Measurements from ENCODE around the gene ATP10A. TPM values are rescaled to one million over a fixed set of nuclear protein-coding genes. Genes with fewer than 3 reads are reported as not detected.

Gene ATP10A
- total RNA-seq, 8 experiments from 2014 or later = 0.09 to 4.6 (median 0.97) TPM

- in situ Hi-C loops (cut with MboI; ENCODE audit: low pct_unique_long_range_greater_than_20kb in 2 of 9, low sequenced_read_pairs in 9 of 9, unreplicated experiment in 9 of 9) = loop anchor here in 2 of 9 experiments (25.0 kb wide), 2 partner anchors 146 to 1179 kb away; partner anchors contain the start of gene GABRA5 (in 1 of the 2)
- no peak overlapping the region for H3K4me3 ChIP-seq
- no peak for ATAC-seq (replicated peaks in 6 of 8)
- no peak overlapping the region for H3K27ac ChIP-seq
- WGBS, 10 experiments = 60 to 100% (median 83%) methylated on average over 1 to 5 of the region's 6 CpGs; no CpG with 5 or more reads in 2 of the 10 experiments
- H3K4me1 ChIP-seq (replicated peaks in 1 of 2) = peaks cover 27 to 28% of the 10 kb centered on the region in 2 donors
Observed at GRCh38 chr15:25683415-25683814, 179.7 kb downstream of the ATP10A start.

- Histone ChIP-seq H3K4me1 (replicated peaks in 1 of 2) (peaks cover 30 to 35% of the 10 kb centered on the region in 2 donors), H3K27ac (no peak overlapping the region), H3K4me3 (no peak overlapping the region)
- WGBS, 10 experiments = 41 to 100% (median 100%) methylated on average over 1 to 6 of the region's 7 CpGs; no CpG with 5 or more reads in 3 of the 10 experiments
- ATAC-seq (replicated peaks in 6 of 8) = no peak
- in situ Hi-C loops (cut with MboI; ENCODE audit: low pct_unique_long_range_greater_than_20kb in 2 of 9, low sequenced_read_pairs in 9 of 9, unreplicated experiment in 9 of 9) = loop anchor here in 2 of 9 experiments (25.0 kb wide), 2 partner anchors 145 to 1180 kb away; partner anchors contain the start of gene GABRA5 (in 1 of the 2)
Observed at GRCh38 chr15:25682340-25682739, 180.8 kb downstream of the ATP10A start.

- no peak overlapping the region for H3K4me3 ChIP-seq
- in situ Hi-C loops (cut with MboI; ENCODE audit: low pct_unique_long_range_greater_than_20kb in 2 of 9, low sequenced_read_pairs in 9 of 9, unreplicated experiment in 9 of 9) = loop anchor here in 2 of 9 experiments (25.0 kb wide), 2 partner anchors 143 to 1182 kb away; partner anchors contain the start of gene GABRA5 (in 1 of the 2)
- H3K4me1 ChIP-seq (replicated peaks in 1 of 2) = peaks cover 25 to 26% of the 10 kb centered on the region in 2 donors
- H3K27ac ChIP-seq = no peak overlapping the region
- no peak for ATAC-seq (replicated peaks in 6 of 8)
- 77 to 100% (median 96%) methylated on average over 1 to 5 of the region's 9 CpGs; no CpG with 5 or more reads in 4 of the 10 experiments for WGBS, 10 experiments
Observed at GRCh38 chr15:25680686-25681025, 182.5 kb downstream of the ATP10A start.

GRCh38 chr15:25679964-25680685 is 183.0 kb downstream of the ATP10A start:
- Histone ChIP-seq H3K4me1 (replicated peaks in 1 of 2) (peaks cover 19 to 21% of the 10 kb centered on the region in 2 donors), H3K27ac (no peak overlapping the region), H3K4me3 (no peak overlapping the region)
- ATAC-seq (replicated peaks in 6 of 8) = no peak
- in situ Hi-C loops (cut with MboI; ENCODE audit: low pct_unique_long_range_greater_than_20kb in 2 of 9, low sequenced_read_pairs in 9 of 9, unreplicated experiment in 9 of 9) = loop anchor here in 2 of 9 experiments (25.0 kb wide), 2 partner anchors 143 to 1182 kb away; partner anchors contain the start of gene GABRA5 (in 1 of the 2)
- 65 to 100% (median 88%) methylated on average over 2 to 16 of the region's 25 CpGs for WGBS, 10 experiments

- no peak overlapping the region for H3K27ac ChIP-seq
- no peak overlapping the region for H3K4me3 ChIP-seq
- 60 to 100% (median 95%) methylated on average over 1 to 6 of the region's 11 CpGs; no CpG with 5 or more reads in 3 of the 10 experiments for WGBS, 10 experiments
- in situ Hi-C loops (cut with MboI; ENCODE audit: low pct_unique_long_range_greater_than_20kb in 2 of 9, low sequenced_read_pairs in 9 of 9, unreplicated experiment in 9 of 9) = loop anchor here in 2 of 9 experiments (25.0 kb wide), 2 partner anchors 142 to 1183 kb away; partner anchors contain the start of gene GABRA5 (in 1 of the 2)
- no peak for ATAC-seq (replicated peaks in 6 of 8)
- H3K4me1 ChIP-seq (replicated peaks in 1 of 2) = peaks cover 13 to 23% of the 10 kb centered on the region in 2 donors
Observed at GRCh38 chr15:25679492-25679891, 183.6 kb downstream of the ATP10A start.

GRCh38 chr15:25678500-25678855 is 184.6 kb downstream of the ATP10A start:
- peak in 4 of 8 experiments; percentile 9 to 54 (median 26) for ATAC-seq (replicated peaks in 6 of 8)
- WGBS, 10 experiments = 80 to 100% (median 100%) methylated on average over 1 to 6 of the region's 7 CpGs; no CpG with 5 or more reads in 1 of the 10 experiments
- Histone ChIP-seq H3K4me3 (no peak overlapping the region), H3K4me1 (replicated peaks in 1 of 2) (peaks cover 10 to 18% of the 10 kb centered on the region in 2 donors), H3K27ac (no peak overlapping the region)
- in situ Hi-C loops (cut with MboI; ENCODE audit: low pct_unique_long_range_greater_than_20kb in 2 of 9, low sequenced_read_pairs in 9 of 9, unreplicated experiment in 9 of 9) = loop anchor here in 2 of 9 experiments (25.0 kb wide), 2 partner anchors 141 to 1184 kb away; partner anchors contain the start of gene GABRA5 (in 1 of the 2)

GRCh38 chr15:25677719-25678499 is 185.2 kb downstream of the ATP10A start:
- no peak overlapping the region for H3K4me3 ChIP-seq
- H3K27ac ChIP-seq = no peak overlapping the region
- in situ Hi-C loops (cut with MboI; ENCODE audit: low pct_unique_long_range_greater_than_20kb in 2 of 9, low sequenced_read_pairs in 9 of 9, unreplicated experiment in 9 of 9) = loop anchor here in 2 of 9 experiments (25.0 kb wide), 2 partner anchors 141 to 1184 kb away; partner anchors contain the start of gene GABRA5 (in 1 of the 2)
- peaks cover 10 to 18% of the 10 kb centered on the region in 2 donors for H3K4me1 ChIP-seq (replicated peaks in 1 of 2)
- peak in 2 of 8 experiments; percentile 19 to 20 for ATAC-seq (replicated peaks in 6 of 8)
- 50 to 100% (median 69%) methylated on average over 1 to 8 of the region's 9 CpGs; no CpG with 5 or more reads in 1 of the 10 experiments for WGBS, 10 experiments

GRCh38 chr15:25676070-25676469 is 187.1 kb downstream of the ATP10A start:
- no peak overlapping the region for H3K27ac ChIP-seq
- in situ Hi-C loops (cut with MboI; ENCODE audit: low pct_unique_long_range_greater_than_20kb in 2 of 9, low sequenced_read_pairs in 9 of 9, unreplicated experiment in 9 of 9) = loop anchor here in 2 of 9 experiments (25.0 kb wide), 2 partner anchors 139 to 1186 kb away; partner anchors contain the start of gene GABRA5 (in 1 of the 2)
- ATAC-seq (replicated peaks in 6 of 8) = no peak
- 40 to 100% (median 96%) methylated on average over 1 to 5 of the region's 8 CpGs; no CpG with 5 or more reads in 3 of the 10 experiments for WGBS, 10 experiments
- H3K4me1 ChIP-seq (replicated peaks in 1 of 2) = peaks cover 20 to 31% of the 10 kb centered on the region in 2 donors
- H3K4me3 ChIP-seq = no peak overlapping the region

GRCh38 chr15:25675396-25675795 is 187.7 kb downstream of the ATP10A start:
- in situ Hi-C loops (cut with MboI; ENCODE audit: low pct_unique_long_range_greater_than_20kb in 2 of 9, low sequenced_read_pairs in 9 of 9, unreplicated experiment in 9 of 9) = loop anchor here in 2 of 9 experiments (25.0 kb wide), 2 partner anchors 138 to 1187 kb away; partner anchors contain the start of gene GABRA5 (in 1 of the 2)
- Histone ChIP-seq H3K27ac (no peak overlapping the region), H3K4me3 (no peak overlapping the region), H3K4me1 (replicated peaks in 1 of 2) (peaks cover 27 to 37% of the 10 kb centered on the region in 2 donors)
- no peak for ATAC-seq (replicated peaks in 6 of 8)
- WGBS, 10 experiments = 40 to 100% (median 95%) methylated on average over 1 to 3 of the region's 8 CpGs; no CpG with 5 or more reads in 6 of the 10 experiments

GRCh38 chr15:25674913-25675312 is 188.2 kb downstream of the ATP10A start:
- in situ Hi-C loops (cut with MboI; ENCODE audit: low pct_unique_long_range_greater_than_20kb in 2 of 9, low sequenced_read_pairs in 9 of 9, unreplicated experiment in 9 of 9) = loop anchor here in 2 of 9 experiments (25.0 kb wide), 2 partner anchors 138 to 1187 kb away; partner anchors contain the start of gene GABRA5 (in 1 of the 2)
- no peak overlapping the region for H3K27ac ChIP-seq
- no peak overlapping the region for H3K4me3 ChIP-seq
- ATAC-seq (replicated peaks in 6 of 8) = no peak
- peaks cover 31 to 42% of the 10 kb centered on the region in 2 donors for H3K4me1 ChIP-seq (replicated peaks in 1 of 2)
- WGBS, 10 experiments = 23 to 89% (median 65%) methylated on average over 1 to 11 of the region's 12 CpGs; no CpG with 5 or more reads in 1 of the 10 experiments

- no peak overlapping the region for H3K4me3 ChIP-seq
- in situ Hi-C loops (cut with MboI; ENCODE audit: low pct_unique_long_range_greater_than_20kb in 2 of 9, low sequenced_read_pairs in 9 of 9, unreplicated experiment in 9 of 9) = no loop called here
- no peak for ATAC-seq (replicated peaks in 6 of 8)
- WGBS, 10 experiments = 55 to 100% (median 90%) methylated on average over 2 to 3 of the region's 8 CpGs; no CpG with 5 or more reads in 4 of the 10 experiments
- no peak overlapping the region for H3K27ac ChIP-seq
- H3K4me1 ChIP-seq (replicated peaks in 1 of 2) = peaks cover 40 to 52% of the 10 kb centered on the region in 2 donors
Observed at GRCh38 chr15:25673972-25674371, 189.2 kb downstream of the ATP10A start.

GRCh38 chr15:25673351-25673750 is 189.8 kb downstream of the ATP10A start:
- Histone ChIP-seq H3K4me3 (no peak overlapping the region), H3K27ac (no peak overlapping the region), H3K4me1 (replicated peaks in 1 of 2) (peaks cover 35 to 48% of the 10 kb centered on the region in 2 donors)
- ATAC-seq (replicated peaks in 6 of 8) = no peak
- in situ Hi-C loops (cut with MboI; ENCODE audit: low pct_unique_long_range_greater_than_20kb in 2 of 9, low sequenced_read_pairs in 9 of 9, unreplicated experiment in 9 of 9) = no loop called here
- WGBS, 10 experiments = 68 to 100% (median 92%) methylated on average over 2 to 9 of the region's 9 CpGs; no CpG with 5 or more reads in 4 of the 10 experiments
